Sigmoid colon (tissue), 7 donors: Measurements from ENCODE around the gene MRPL9. TPM values are rescaled to one million over a fixed set of nuclear protein-coding genes. Genes with fewer than 3 reads are reported as not detected.
"Not testable (repeated sequence)": the region's sequence is repeated elsewhere in the genome, so short reads cannot be mapped to it uniquely, and the experiment has no call there.

Experiments
- DNase-seq: peaks from one replicate; pipeline ENCODE4 v3.0.0-alpha.2; 2019
- H3K27ac ChIP-seq, 4 donors: fragments of 200-600 bp; sonication (generic); one replicate each; pipeline ENCODE4 v1.5.1; 2016 to 2019; ENCODE audit warnings: mild to moderate bottlenecking in 1 of 4
- H3K27me3 ChIP-seq, 3 donors: fragments of 200-600 bp; sonication (generic); one replicate each; pipeline ENCODE4 v1.5.1; 2019; ENCODE audit warnings: mild to moderate bottlenecking in 1 of 3
- H3K36me3 ChIP-seq, 4 donors: fragments of 200-600 bp; sonication (generic); one replicate each; pipeline ENCODE4 v1.5.1; 2016 to 2019
- H3K4me1 ChIP-seq, 4 donors: fragments of 200-600 bp; sonication (generic); one replicate each; pipeline ENCODE4 v1.5.1; 2017 to 2019
- H3K4me3 ChIP-seq, 4 donors: fragments of 200-600 bp; sonication (generic); one replicate each; pipeline ENCODE4 v1.5.1; 2017 to 2019; ENCODE audit warnings: mild to moderate bottlenecking in 2 of 4, moderate library complexity in 1 of 4
- H3K9me3 ChIP-seq, 4 donors: fragments of 200-600 bp in 3 of 4; sonication (generic) in 3 of 4; one replicate each; pipeline versions ENCODE4 v1.5.1 to v1.6.1; 2013 to 2019
- EP300 ChIP-seq, 4 donors: sonication (generic); formaldehyde crosslinking; IDR thresholded peaks; one replicate each; pipeline ENCODE4 v1.6.1; 2017; ENCODE audit warnings: antibody characterized with exemption in 4 of 4
- POLR2A ChIP-seq, 2 donors: fragments of 450-650 bp; IDR thresholded peaks; one replicate each; pipeline ENCODE4 v1.6.1; 2016; ENCODE audit warnings: antibody characterized with exemption in 2 of 2, mild to moderate bottlenecking in 2 of 2, moderate library complexity in 2 of 2
- POLR2AphosphoS5 ChIP-seq, 4 donors: sonication (generic); formaldehyde crosslinking; IDR thresholded peaks; one replicate each; pipeline ENCODE4 v1.6.1; 2017; ENCODE audit warnings: antibody characterized with exemption in 4 of 4
- WGBS, 2 donors: extraction: QIAGEN DNeasy Blood & Tissue Kit; methylation state at CpG; one replicate each; pipeline ENCODE4 v1.1.7; 2013; 5-methylcytosine and 5-hydroxymethylcytosine counted together
- intact Hi-C: fragments of 100-400 bp; cut with DNase I; formaldehyde crosslinking; loops from one replicate; pipeline ENCODE4 v1.15.1; 2023
- polyA plus RNA-seq, 3 donors: library from polyadenylated mRNA; stranded (reverse); fragments of 200-250 nt; gene quantifications; one replicate each; pipeline ENCODE4 v1.2.3, GENCODE V29; 2013
- total RNA-seq, 4 donors: library from RNA; depleted of rRNA; stranded (reverse); fragments of >200 nt; gene quantifications; one replicate each; pipeline ENCODE4 v1.1.0, GENCODE V29; 2016
- TF ChIP-seq, protein P1 (sequence below), 4 experiments: fragments of 450-650 bp in 3 of 4; fragments of 200-600 bp in 1 of 4; IDR thresholded peaks; one replicate each; pipeline ENCODE4 v1.5.1; 2016 to 2019; ENCODE audit warnings: antibody characterized with exemption in 4 of 4, mild to moderate bottlenecking in 3 of 4, moderate library complexity in 2 of 4
- donor health status: healthy with polysubstance abuse.
- donor health status: Bipolar disorder and iron deficiency.
- donor health status: healthy.

Gene MRPL9
- total and polyA plus RNA-seq, 7 donors: 47.9 to 68.7 (median 55.8) TPM

DNA sequence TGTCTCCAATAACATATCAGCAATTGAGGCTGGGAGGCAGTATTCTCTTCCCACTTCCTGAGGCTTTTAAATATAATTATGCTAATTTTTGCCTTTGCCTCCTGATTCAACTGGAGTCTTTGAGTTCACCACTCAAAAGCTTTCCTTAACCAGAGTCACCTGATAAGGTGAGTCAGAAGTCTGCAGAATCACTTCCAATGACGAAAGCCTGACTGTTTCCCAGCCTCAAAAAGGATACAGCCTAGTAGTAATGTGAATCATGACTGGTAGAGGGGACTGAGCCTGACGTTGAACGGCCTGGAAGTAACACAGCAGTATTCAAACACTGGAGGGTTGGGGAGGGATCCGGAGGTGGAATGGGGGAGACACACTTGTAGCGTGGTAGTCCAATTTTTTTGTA lies 10.4 kb upstream of the MRPL9 start:
- H3K4me3 ChIP-seq: no peak overlapping the region
- TF ChIP-seq POLR2AphosphoS5 (IDR thresholded peaks at IDR 0.05) (no peak), POLR2A (IDR thresholded peaks at IDR 0.05) (no peak), EP300 (IDR thresholded peaks at IDR 0.05) (no peak)
- TF ChIP-seq, protein P1, sequence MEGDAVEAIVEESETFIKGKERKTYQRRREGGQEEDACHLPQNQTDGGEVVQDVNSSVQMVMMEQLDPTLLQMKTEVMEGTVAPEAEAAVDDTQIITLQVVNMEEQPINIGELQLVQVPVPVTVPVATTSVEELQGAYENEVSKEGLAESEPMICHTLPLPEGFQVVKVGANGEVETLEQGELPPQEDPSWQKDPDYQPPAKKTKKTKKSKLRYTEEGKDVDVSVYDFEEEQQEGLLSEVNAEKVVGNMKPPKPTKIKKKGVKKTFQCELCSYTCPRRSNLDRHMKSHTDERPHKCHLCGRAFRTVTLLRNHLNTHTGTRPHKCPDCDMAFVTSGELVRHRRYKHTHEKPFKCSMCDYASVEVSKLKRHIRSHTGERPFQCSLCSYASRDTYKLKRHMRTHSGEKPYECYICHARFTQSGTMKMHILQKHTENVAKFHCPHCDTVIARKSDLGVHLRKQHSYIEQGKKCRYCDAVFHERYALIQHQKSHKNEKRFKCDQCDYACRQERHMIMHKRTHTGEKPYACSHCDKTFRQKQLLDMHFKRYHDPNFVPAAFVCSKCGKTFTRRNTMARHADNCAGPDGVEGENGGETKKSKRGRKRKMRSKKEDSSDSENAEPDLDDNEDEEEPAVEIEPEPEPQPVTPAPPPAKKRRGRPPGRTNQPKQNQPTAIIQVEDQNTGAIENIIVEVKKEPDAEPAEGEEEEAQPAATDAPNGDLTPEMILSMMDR (IDR thresholded peaks at IDR 0.05): no peak
- WGBS, 2 donors: 87 to 88% methylated on average over 5 of the region's 5 CpGs
- H3K36me3 ChIP-seq: peaks cover 0 to 52% (median 10%) of the 10 kb centered on the region in 4 donors
- intact Hi-C loops: no loop called here
- no peaks in the 10 kb centered on the region for H3K4me1 ChIP-seq
- no peak for DNase-seq
- H3K27me3 ChIP-seq: no peaks in the 10 kb centered on the region
- H3K9me3 ChIP-seq: no peaks in the 10 kb centered on the region
- no peak overlapping the region for H3K27ac ChIP-seq

DNA sequence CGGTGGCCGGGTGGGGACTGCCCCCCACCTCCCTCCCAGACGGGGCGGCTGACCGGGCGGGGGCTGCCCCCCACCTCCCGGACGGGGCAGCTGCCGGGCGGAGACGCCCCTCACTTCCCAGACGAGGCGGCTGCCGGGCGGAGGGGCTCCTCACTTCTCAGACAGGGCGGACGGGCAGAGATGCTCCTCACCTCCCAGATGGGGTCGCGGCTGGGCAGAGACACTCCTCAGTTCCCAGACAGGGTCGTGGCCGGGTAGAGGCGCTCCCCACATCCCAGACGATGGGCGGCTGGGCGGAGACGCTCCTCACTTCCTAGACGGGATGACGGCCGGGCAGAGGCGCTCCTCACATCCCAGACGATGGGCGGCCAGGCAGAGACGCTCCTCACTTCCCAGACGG lies 6.0 kb upstream of the MRPL9 start:
- H3K27ac ChIP-seq, intact Hi-C loops, H3K4me1 ChIP-seq, H3K4me3 ChIP-seq, H3K9me3 ChIP-seq, DNase-seq, H3K27me3 ChIP-seq: not testable (repeated sequence)
- WGBS, 2 donors: 83 to 90% methylated on average over 34 of the region's 34 CpGs
- peaks cover 0 to 10% (median 3%) of the 10 kb centered on the region in 4 donors for H3K36me3 ChIP-seq

DNA sequence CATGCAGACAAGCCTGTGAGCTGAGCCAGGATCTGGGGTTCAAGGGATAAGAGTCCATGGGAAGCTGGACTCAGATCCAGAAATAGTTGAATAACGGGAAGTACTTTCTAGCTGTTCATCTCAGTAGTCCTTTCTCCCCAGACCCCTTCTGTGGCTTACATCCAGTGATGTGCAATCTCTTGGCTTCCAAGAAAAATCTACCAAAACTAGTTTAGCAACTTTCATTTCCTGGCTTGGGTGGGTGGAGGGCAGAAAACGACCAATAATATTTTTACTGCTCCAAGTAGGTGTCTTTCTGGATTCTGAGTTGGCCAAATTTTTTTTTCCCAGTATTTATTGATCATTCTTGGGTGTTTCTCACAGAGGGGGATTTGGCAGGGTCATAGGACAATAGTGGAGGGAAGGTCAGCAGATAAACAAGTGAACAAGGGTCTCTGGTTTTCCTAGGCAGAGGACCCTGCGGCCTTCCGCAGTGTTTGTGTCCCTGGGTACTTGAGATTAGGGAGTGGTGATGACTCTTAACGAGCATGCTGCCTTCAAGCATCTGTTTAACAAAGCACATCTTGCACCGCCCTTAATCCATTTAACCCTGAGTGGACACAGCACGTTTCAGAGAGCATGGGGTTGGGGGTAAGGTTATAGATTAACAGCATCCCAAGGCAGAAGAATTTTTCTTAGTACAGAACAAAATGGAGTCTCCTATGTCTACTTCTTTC lies 5.2 kb upstream of the MRPL9 start:
- H3K4me3 ChIP-seq, H3K36me3 ChIP-seq, H3K9me3 ChIP-seq, H3K27me3 ChIP-seq, DNase-seq, H3K4me1 ChIP-seq, H3K27ac ChIP-seq, intact Hi-C loops: not testable (repeated sequence)
- WGBS, 2 donors: 12 to 54% methylated on average over 2 of the region's 7 CpGs

DNA sequence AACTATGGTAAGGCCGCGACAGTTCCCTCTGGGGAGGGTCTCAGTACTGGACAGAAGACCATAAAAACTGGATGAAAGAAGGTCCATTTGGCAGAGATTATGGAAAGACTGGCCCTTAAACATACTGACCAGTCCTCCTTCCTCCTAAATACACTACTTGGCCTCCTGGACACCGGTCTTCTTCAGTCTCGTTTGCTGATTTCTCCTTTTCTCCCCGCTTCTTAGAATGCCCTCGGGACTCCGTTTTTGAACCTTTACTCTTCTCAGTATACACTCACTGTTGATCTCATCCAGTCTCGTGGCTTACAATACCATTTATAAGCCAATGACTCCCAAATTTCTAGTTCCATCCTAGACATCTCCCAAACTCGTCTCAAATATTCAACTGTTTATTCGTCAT lies 694 bp upstream of the MRPL9 start:
- Histone ChIP-seq H3K27ac (peak overlapping the region; percentile 80 to 92 (median 88)), H3K27me3 (no peaks in the 10 kb centered on the region), H3K4me1 (peaks cover 0 to 15% (median 9%) of the 10 kb centered on the region in 4 donors), H3K9me3 (no peaks in the 10 kb centered on the region), H3K36me3 (peaks cover 0 to 33% (median 16%) of the 10 kb centered on the region in 4 donors), H3K4me3 (peak overlapping the region; percentile 62 to 83 (median 74))
- intact Hi-C loops: no loop called here
- TF ChIP-seq POLR2AphosphoS5 (IDR thresholded peaks at IDR 0.05) (no peak), EP300 (IDR thresholded peaks at IDR 0.05) (no peak), POLR2A (IDR thresholded peaks at IDR 0.05) (no peak)
- TF ChIP-seq, protein P1 (IDR thresholded peaks at IDR 0.05): no peak
- 50 to 53% methylated on average over 10 of the region's 10 CpGs for WGBS, 2 donors
- no peak for DNase-seq

DNA sequence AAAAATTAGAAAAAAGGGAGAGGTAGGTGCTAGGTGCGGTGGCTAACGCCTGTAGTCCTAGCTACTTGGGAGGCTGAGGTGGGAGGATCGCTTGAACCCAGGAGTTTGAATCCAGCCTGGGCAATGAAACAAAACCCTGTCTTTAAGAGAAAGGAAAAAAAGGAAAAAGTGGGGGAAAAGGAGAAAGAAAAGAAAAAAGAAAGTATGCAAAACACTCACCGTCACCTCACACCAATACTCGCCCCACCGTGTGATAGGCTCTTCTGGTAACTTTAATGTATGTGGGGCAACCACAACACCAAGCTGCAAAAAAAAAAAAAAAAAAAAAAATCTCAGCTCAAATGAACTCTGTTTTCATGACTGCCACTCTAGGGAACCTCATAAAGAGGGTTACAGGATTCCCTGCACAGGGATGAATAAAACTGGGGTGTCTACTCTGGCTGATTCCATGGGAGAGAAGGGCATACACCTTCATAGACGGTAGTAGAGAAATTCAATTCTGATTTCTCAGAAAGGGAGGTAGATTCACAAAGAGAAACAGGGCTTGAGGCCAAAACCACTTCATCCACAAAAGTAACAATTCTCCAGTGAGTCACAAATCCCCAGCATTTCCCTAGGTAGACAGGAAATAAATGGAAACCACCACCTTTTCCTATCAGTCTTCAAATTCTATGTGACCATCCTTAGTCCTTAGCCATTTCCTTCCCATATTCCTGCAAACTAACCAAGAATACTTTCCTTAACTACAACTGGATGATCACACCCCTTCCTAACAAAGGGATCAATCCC lies 2.5 kb downstream of the MRPL9 start:
- Histone ChIP-seq H3K27ac (no peak overlapping the region), H3K4me3 (no peak overlapping the region), H3K4me1 (peaks cover 0 to 15% (median 9%) of the 10 kb centered on the region in 4 donors), H3K27me3 (no peaks in the 10 kb centered on the region), H3K36me3 (peaks cover 0 to 56% (median 16%) of the 10 kb centered on the region in 4 donors), H3K9me3 (no peaks in the 10 kb centered on the region)
- TF ChIP-seq EP300 (IDR thresholded peaks at IDR 0.05) (no peak), POLR2A (IDR thresholded peaks at IDR 0.05) (no peak), POLR2AphosphoS5 (IDR thresholded peaks at IDR 0.05) (no peak)
- TF ChIP-seq, protein P1 (IDR thresholded peaks at IDR 0.05): no peak
- intact Hi-C loops: no loop called here
- WGBS, 2 donors: 96% methylated on average over 7 of the region's 7 CpGs
- no peak for DNase-seq
